SKM-1 treated with dmso at 0.1 percent for 144 hours (cell line): Measurements from ENCODE around the gene PRDM1.
"Not testable (repeated sequence)": the region's sequence is repeated elsewhere in the genome, so short reads cannot be mapped to it uniquely, and the experiment has no call there.

Source experiments
- DNase-seq: peaks from one replicate; lab custom pipeline; 2025; ENCODE audit not compliant: unreplicated experiment; lab: John Stamatoyannopoulos, UW

The PRDM1 gene

GRCh38 chr6:106135911-106136571, 49.9 kb downstream of the PRDM1 start:
- DNase-seq, result no peak

GRCh38 chr6:106136845-106137244, 50.7 kb downstream of the PRDM1 start:
- no peak for DNase-seq

- no peak for DNase-seq
Observed at GRCh38 chr6:106138151-106138550, 52.0 kb downstream of the PRDM1 start.

GRCh38 chr6:106141441-106142237, 55.5 kb downstream of the PRDM1 start:
- no peak for DNase-seq

- no peak for DNase-seq
Observed at GRCh38 chr6:106142876-106143431, 56.8 kb downstream of the PRDM1 start.

- DNase-seq, result no peak
Observed at GRCh38 chr6:106143665-106144064, 57.5 kb downstream of the PRDM1 start.

GRCh38 chr6:106145144-106145543, 59.0 kb downstream of the PRDM1 start:
- no peak for DNase-seq

DNA sequence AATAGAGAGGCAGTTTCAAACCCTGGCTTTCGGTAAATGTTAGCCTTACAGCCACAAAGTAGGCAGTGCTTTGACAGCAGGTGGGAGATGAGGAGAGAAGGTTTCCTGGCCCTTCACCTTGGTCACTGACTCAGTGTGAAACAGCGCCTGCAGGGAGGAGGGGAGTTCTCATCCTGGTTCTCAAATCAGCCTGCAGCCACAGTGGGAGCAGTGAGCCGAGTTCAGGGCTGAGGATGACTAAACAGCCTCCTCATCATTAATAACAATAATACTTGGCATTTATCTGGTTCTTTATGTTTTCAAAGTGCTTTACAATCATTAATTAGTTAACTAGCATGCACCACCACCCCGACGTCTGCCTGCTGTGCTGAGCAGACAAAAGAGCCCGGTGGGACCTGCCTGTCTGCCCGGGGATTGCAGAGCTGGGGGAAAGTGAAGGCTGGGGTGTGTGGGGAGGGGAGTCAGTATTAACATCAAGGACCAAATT, 59.6 kb downstream of the PRDM1 start:
- no peak for DNase-seq

GRCh38 chr6:106146852-106147351, 60.8 kb downstream of the PRDM1 start:
- DNase-seq, result no peak

- DNase-seq, result no peak
Observed at GRCh38 chr6:106147476-106147875, 61.3 kb downstream of the PRDM1 start.

DNA sequence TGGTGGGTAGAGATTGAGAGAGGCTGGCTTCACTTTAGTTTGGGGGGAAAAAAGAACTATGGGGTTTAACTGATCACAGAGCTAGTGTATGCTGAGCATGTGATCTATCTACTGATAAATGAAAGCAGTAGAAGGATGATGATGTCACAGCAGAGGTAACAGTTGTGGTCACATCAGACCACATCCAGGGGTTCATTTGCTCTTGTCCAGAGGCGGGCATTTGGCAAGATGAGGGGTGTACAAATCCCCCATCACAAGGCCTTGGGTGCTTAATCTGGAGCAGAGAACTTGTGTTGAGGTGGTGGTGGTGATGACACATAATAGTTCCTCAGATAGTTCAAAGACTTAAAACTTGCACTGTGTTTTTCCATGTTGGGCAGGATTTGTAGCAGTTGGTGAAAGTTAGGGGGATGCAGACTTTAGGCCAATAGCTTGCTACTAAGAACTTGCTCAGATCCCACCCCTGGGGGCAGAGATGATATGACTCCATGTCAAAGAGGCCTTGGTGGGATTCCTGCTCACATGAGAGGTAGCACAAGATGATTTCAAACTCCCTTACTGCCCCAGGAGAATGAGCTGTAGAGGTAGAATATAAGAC, 63.4 kb downstream of the PRDM1 start:
- no peak for DNase-seq

GRCh38 chr6:106152476-106152875, 66.3 kb downstream of the PRDM1 start:
- not testable (repeated sequence) for DNase-seq

DNA sequence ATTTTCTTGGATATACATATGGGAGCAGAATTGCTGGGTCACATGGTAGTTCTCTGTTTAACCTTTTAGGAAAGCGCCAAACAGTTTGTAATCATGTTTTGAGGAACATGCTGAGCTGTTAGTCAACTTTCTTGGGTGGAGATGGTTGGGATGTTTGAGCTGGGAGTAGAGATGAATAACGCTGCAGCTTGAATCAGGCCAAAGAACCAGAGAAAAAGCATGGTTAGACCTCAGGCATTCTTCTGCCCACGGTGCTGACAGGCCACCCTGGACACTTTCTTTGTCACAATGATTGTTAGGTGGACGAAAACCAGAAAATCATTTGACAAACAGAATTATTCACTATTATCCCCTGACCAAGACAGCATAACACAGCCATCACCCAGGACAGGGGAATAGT, 66.8 kb downstream of the PRDM1 start:
- DNase-seq, result no peak

- no peak for DNase-seq
Observed at GRCh38 chr6:106154326-106154725, 68.2 kb downstream of the PRDM1 start.

GRCh38 chr6:106155219-106155830, 69.2 kb downstream of the PRDM1 start:
- DNase-seq, result no peak

DNA sequence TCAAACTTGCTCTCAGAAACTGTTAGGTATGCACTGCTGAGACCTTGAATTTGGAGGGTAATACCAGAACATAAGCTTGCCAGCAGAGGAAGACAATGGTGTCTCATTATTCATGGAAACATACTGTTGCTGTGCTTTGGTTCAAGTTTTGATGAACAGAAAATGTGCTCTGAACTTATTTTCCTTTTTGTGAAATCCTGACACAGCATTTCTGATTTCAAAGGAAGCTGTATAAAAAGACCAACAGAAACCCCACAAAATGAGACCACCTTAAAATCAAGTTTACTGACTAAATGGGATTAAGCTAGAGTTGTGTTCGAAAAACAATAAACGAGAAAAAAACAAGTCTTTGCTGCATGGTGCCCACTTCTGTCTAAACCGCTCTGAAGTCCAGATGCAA, 70.3 kb downstream of the PRDM1 start:
- no peak for DNase-seq

DNA sequence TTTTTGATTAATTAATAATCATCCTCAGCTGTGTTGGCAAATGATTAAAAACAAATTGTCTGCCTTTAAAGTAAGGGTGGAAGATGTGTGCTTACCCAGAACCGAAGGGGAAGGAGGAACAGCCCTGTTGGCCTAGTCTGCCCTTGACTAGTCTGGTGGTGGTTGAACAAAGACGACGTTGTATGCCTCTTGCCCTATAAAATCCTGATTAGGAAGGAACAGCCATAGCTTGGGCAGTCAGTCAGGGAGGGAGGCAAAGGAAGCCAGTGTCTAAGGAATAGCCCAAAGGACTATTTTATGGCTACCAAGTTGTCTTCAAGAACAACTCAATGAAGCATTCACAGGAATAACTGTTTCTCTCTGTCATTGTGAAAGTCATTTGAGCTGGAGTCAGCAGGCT, 70.7 kb downstream of the PRDM1 start:
- no peak for DNase-seq

- DNase-seq, result no peak
Observed at GRCh38 chr6:106158816-106159215, 72.7 kb downstream of the PRDM1 start.
